ENCODE data around the gene TNK1.

- TF ChIP-seq CTCF (IDR thresholded peaks at IDR 0.05 in 2 of 3, conservative IDR thresholded peaks at IDR 0.05 in 1 of 3; ENCODE audit: borderline replicate concordance in 1 of 3, insufficient read depth in 1 of 3, low read depth in 2 of 3, low read length in 2 of 3) (no peak), EZH2phosphoT487 (IDR thresholded peaks at IDR 0.05; ENCODE audit: borderline replicate concordance) (no peak), ZBTB33 (IDR thresholded peaks at IDR 0.05; ENCODE audit: extremely low read depth, insufficient replicate concordance, low read length) (no peak), RAD21 (IDR thresholded peaks at IDR 0.05; ENCODE audit: low read depth) (no peak), SIN3A (IDR thresholded peaks at IDR 0.05; ENCODE audit: low read depth) (no peak), MAX (IDR thresholded peaks at IDR 0.05) (no peak), REST (IDR thresholded peaks at IDR 0.05; ENCODE audit: low read depth) (no peak), YY1 (IDR thresholded peaks at IDR 0.05; ENCODE audit: extremely low read depth, insufficient replicate concordance, low read depth, low read length) (no peak), EZH2 (IDR thresholded peaks at IDR 0.05) (no peak), ELF1 (IDR thresholded peaks at IDR 0.05; ENCODE audit: borderline replicate concordance, low read depth) (no peak)
Measured at GRCh38 chr17:7383371-7383741, 2.5 kb downstream of the TNK1 start.

All from HCT116 (cell line).